KMS-11 (cell line): ENCODE data around the gene KIF5C.

Experiments
- H2AFZ ChIP-seq: fragments of 200-600 bp; sonication (generic); 2 replicates; pipeline ENCODE4 v1.6.1; 2016; ENCODE audit warnings: antibody characterized with exemption, mixed run types, low read depth
- H3K27ac ChIP-seq: fragments of 200-600 bp; sonication (generic); 2 replicates; pipeline ENCODE4 v1.6.1; 2016; ENCODE audit warnings: mild to moderate bottlenecking, mixed run types
- H3K27me3 ChIP-seq: fragments of 200-600 bp; sonication (generic); 2 replicates; pipeline ENCODE4 v1.6.1; 2017; ENCODE audit warnings: mild to moderate bottlenecking, low read depth, mixed run types, moderate library complexity; ENCODE audit not compliant: insufficient read depth
- H3K36me3 ChIP-seq: fragments of 200-600 bp; sonication (generic); 2 replicates; pipeline ENCODE4 v1.6.1; 2017; ENCODE audit warnings: mild to moderate bottlenecking, mixed run types; ENCODE audit not compliant: insufficient read depth
- H3K4me1 ChIP-seq: fragments of 200-600 bp; sonication (generic); 2 replicates; pipeline ENCODE4 v1.6.1; 2016; ENCODE audit warnings: mild to moderate bottlenecking, low read depth, mixed run types; ENCODE audit not compliant: poor library complexity, severe bottlenecking
- H3K4me2 ChIP-seq: fragments of 200-600 bp; sonication (generic); 2 replicates; pipeline ENCODE4 v1.7.0; 2016; ENCODE audit warnings: mild to moderate bottlenecking, mixed run types
- H3K4me3 ChIP-seq: fragments of 200-600 bp; sonication (generic); IDR thresholded peaks from 2 replicates; pipeline ENCODE4 v1.6.1; 2017; ENCODE audit warnings: low read depth, low read length, mixed read lengths; ENCODE audit not compliant: insufficient read depth
- H3K79me2 ChIP-seq: fragments of 200-600 bp; sonication (generic); 2 replicates; pipeline ENCODE4 v1.6.1; 2016; ENCODE audit warnings: low read depth, mixed run types; ENCODE audit not compliant: insufficient read depth
- H3K9ac ChIP-seq: fragments of 200-600 bp; sonication (generic); 2 replicates; pipeline ENCODE4 v1.6.1; 2016; ENCODE audit warnings: mild to moderate bottlenecking, mixed run types
- H4K20me1 ChIP-seq: fragments of 200-600 bp; sonication (generic); 2 replicates; pipeline ENCODE4 v1.6.1; 2016; ENCODE audit warnings: mild to moderate bottlenecking, mixed run types; ENCODE audit not compliant: insufficient read depth
- TF ChIP-seq, protein P1 (sequence below): fragments of 200-600 bp; sonication (generic); conservative IDR thresholded peaks from 2 replicates; pipeline ENCODE4 v1.6.1; 2017; ENCODE audit warnings: low read depth, mild to moderate bottlenecking, antibody characterized with exemption, low read length, moderate library complexity, mixed read lengths

Gene KIF5C

GRCh38 chr2:148875387-148876051, 492 bp downstream of the KIF5C start:
- Histone ChIP-seq H3K9ac (no peak overlapping the region), H2AFZ (no peak overlapping the region; the same call in 1 of the 2 replicates), H3K27me3 (no peaks in the 10 kb centered on the region), H3K4me2 (no peak overlapping the region), H3K4me3 (no peak overlapping the region), H3K36me3 (no peaks in the 10 kb centered on the region), H4K20me1 (no peaks in the 10 kb centered on the region), H3K27ac (no peak overlapping the region), H3K79me2 (no peaks in the 10 kb centered on the region), H3K4me1 (no peaks in the 10 kb centered on the region)
- TF ChIP-seq, protein P1, sequence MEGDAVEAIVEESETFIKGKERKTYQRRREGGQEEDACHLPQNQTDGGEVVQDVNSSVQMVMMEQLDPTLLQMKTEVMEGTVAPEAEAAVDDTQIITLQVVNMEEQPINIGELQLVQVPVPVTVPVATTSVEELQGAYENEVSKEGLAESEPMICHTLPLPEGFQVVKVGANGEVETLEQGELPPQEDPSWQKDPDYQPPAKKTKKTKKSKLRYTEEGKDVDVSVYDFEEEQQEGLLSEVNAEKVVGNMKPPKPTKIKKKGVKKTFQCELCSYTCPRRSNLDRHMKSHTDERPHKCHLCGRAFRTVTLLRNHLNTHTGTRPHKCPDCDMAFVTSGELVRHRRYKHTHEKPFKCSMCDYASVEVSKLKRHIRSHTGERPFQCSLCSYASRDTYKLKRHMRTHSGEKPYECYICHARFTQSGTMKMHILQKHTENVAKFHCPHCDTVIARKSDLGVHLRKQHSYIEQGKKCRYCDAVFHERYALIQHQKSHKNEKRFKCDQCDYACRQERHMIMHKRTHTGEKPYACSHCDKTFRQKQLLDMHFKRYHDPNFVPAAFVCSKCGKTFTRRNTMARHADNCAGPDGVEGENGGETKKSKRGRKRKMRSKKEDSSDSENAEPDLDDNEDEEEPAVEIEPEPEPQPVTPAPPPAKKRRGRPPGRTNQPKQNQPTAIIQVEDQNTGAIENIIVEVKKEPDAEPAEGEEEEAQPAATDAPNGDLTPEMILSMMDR = no peak

DNA sequence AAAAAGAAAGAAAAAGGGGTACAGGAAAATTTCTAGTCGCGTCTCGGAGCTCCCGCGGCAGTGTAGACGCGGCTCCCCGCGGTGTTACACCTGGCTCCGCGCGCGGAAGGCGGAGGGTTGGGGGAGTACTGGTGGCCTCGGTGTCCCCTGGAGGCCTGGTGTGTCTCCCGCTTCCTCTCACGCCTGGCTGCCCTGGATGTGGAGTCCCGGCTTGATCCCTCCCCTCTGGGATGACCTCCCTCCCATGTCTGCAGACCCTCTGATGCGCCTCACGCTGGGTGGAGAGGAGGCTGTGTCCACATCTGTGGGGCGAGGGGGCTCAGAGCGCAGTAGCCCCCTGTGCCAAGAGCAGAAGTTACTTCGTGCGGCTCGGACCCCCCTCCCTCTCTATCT, 1.2 kb downstream of the KIF5C start:
- Histone ChIP-seq H3K4me3 (no peak overlapping the region), H3K4me2 (no peak overlapping the region), H3K36me3 (no peaks in the 10 kb centered on the region), H3K27ac (no peak overlapping the region), H3K9ac (no peak overlapping the region), H4K20me1 (no peaks in the 10 kb centered on the region), H3K79me2 (no peaks in the 10 kb centered on the region), H3K4me1 (no peaks in the 10 kb centered on the region), H2AFZ (no peak overlapping the region), H3K27me3 (no peaks in the 10 kb centered on the region)
- TF ChIP-seq, protein P1 = no peak

DNA sequence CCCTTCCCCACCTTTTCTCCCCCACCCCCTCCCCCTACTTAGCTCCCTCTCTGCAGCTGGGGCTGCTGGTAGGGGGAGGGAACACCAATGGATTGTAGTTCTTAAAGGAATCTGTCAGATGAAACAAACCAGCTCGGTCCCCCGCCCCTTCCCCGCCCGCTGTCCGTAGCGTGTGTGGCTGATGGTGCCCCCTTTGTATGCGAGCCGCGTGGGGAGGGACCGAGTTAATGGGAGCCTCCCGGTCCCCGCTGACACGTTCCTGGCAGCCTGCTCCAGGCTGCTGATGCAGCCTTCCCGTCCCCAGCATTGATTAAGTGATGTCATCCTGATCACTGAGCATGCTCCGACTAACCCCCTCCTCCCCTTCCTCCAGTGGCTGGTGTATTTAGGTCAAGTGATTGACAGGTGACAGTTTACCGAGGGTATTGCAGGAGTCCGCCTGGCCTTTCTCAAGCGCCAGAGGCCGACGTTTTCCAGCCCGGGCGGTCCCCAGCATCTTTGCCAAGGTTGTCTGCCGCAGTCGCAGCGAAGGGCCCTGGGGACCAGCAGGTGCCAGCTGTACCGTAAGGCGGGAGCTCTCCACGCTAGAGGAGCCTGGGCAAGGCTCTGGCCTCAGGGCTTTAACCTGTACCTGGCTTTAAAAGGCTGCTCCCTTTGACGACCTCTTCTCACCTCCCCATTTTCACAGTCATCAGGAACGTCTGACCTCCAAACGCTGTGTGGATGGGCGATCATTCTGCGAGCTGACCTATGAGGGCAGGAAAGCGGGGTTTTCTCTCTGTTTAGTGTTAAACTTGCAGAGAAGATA, 1.8 kb downstream of the KIF5C start:
- H3K4me1 ChIP-seq = no peaks in the 10 kb centered on the region
- H3K4me2 ChIP-seq = no peak overlapping the region
- H3K27ac ChIP-seq = no peak overlapping the region
- H4K20me1 ChIP-seq = no peaks in the 10 kb centered on the region
- no peak overlapping the region for H3K9ac ChIP-seq
- no peaks in the 10 kb centered on the region for H3K36me3 ChIP-seq
- H2AFZ ChIP-seq = no peak overlapping the region
- TF ChIP-seq, protein P1 = no peak
- no peaks in the 10 kb centered on the region for H3K27me3 ChIP-seq
- no peaks in the 10 kb centered on the region for H3K79me2 ChIP-seq
- H3K4me3 ChIP-seq = no peak overlapping the region

- Histone ChIP-seq H3K27me3 (no peaks in the 10 kb centered on the region), H3K79me2 (no peaks in the 10 kb centered on the region), H2AFZ (no peak overlapping the region), H4K20me1 (no peaks in the 10 kb centered on the region), H3K36me3 (no peaks in the 10 kb centered on the region), H3K9ac (no peak overlapping the region), H3K4me3 (no peak overlapping the region), H3K4me2 (no peak overlapping the region), H3K4me1 (no peaks in the 10 kb centered on the region), H3K27ac (no peak overlapping the region)
- TF ChIP-seq, protein P1 = no peak
Measured at GRCh38 chr2:148877403-148877740, 2.3 kb downstream of the KIF5C start.
